Measurements from ENCODE around the gene STUM.

- TF ChIP-seq POLR2A (IDR thresholded peaks at IDR 0.05; ENCODE audit: control extremely low read depth in 1 of 2, low read depth in 2 of 2, low read length in 2 of 2) = no peak
- no peak for TF ChIP-seq NRF1 (IDR thresholded peaks at IDR 0.05; ENCODE audit: low read depth, low read length)
- TF ChIP-seq KDM4A (IDR thresholded peaks at IDR 0.05; ENCODE audit: low read depth, low read length, severe bottlenecking) = no peak
- TF ChIP-seq CTCF (IDR thresholded peaks at IDR 0.05; ENCODE audit: control extremely low read depth in 1 of 3, insufficient read depth in 1 of 3, low read depth in 1 of 3, low read length in 3 of 3) = no peak
- TF ChIP-seq KDM5A (IDR thresholded peaks at IDR 0.05; ENCODE audit: low read length) = no peak
- TF ChIP-seq JUND (IDR thresholded peaks at IDR 0.05; ENCODE audit: low read length) = no peak
- no peak for TF ChIP-seq POLR2AphosphoS5 (IDR thresholded peaks at IDR 0.05; ENCODE audit: low read depth, low read length)
- TF ChIP-seq CEBPB (IDR thresholded peaks at IDR 0.05; ENCODE audit: low read depth, low read length) = no peak
- no peak for TF ChIP-seq SIN3A (conservative IDR thresholded peaks at IDR 0.05 in 1 of 2, IDR thresholded peaks at IDR 0.05 in 1 of 2; ENCODE audit: low read depth in 1 of 2, low read length in 2 of 2)
These were observed 107.6 kb downstream of the STUM start for GRCh38 chr1:226656201-226656600.

All from H1 (cell line).